GM23248 (cell line): ENCODE results near the gene SPTSSA. TPM values are rescaled to one million over a fixed set of nuclear protein-coding genes. Genes with fewer than 3 reads are reported as not detected.

ENCODE experiments used
- DNase-seq: peaks from one replicate; pipeline ENCODE4 v3.0.0-alpha.2; 2015
- H2AFZ ChIP-seq: fragments of 200-600 bp; sonication (generic); 2 replicates; pipeline ENCODE4 v1.6.1; 2016; ENCODE audit warnings: antibody characterized with exemption
- H3F3A ChIP-seq: fragments of 200-600 bp; sonication (generic); 2 replicates; pipeline ENCODE4 v1.6.1; 2016; ENCODE audit warnings: mild to moderate bottlenecking, antibody characterized with exemption, mixed run types; ENCODE audit not compliant: insufficient read depth
- H3K27ac ChIP-seq: fragments of 200-600 bp; sonication (generic); 2 replicates; pipeline ENCODE4 v1.5.1; 2016; ENCODE audit warnings: mild to moderate bottlenecking
- H3K27me3 ChIP-seq: fragments of 200-600 bp; sonication (generic); replicated peaks from 2 replicates; pipeline ENCODE4 v1.6.1; 2016; ENCODE audit warnings: mild to moderate bottlenecking; ENCODE audit not compliant: insufficient read depth
- H3K36me3 ChIP-seq: fragments of 200-600 bp; sonication (generic); 2 replicates; pipeline ENCODE4 v1.6.1; 2016; ENCODE audit warnings: low read depth, mild to moderate bottlenecking
- H3K4me1 ChIP-seq: fragments of 200-600 bp; sonication (generic); 2 replicates; pipeline ENCODE4 v1.6.1; 2016; ENCODE audit warnings: mild to moderate bottlenecking; ENCODE audit not compliant: insufficient read depth
- H3K4me2 ChIP-seq: fragments of 200-600 bp; sonication (generic); one replicate; pipeline ENCODE4 v1.6.1; 2016; ENCODE audit warnings: mild to moderate bottlenecking; ENCODE audit not compliant: unreplicated experiment
- H3K4me3 ChIP-seq: fragments of 200-600 bp; sonication (generic); 2 replicates; pipeline ENCODE4 v1.5.1; 2016; ENCODE audit warnings: mild to moderate bottlenecking
- H3K79me2 ChIP-seq: fragments of 200-600 bp; sonication (generic); 2 replicates; pipeline ENCODE4 v1.6.1; 2016; ENCODE audit warnings: mild to moderate bottlenecking; ENCODE audit not compliant: insufficient read depth
- H3K9ac ChIP-seq: fragments of 200-600 bp; sonication (generic); 2 replicates; pipeline ENCODE4 v1.6.1; 2016; ENCODE audit warnings: mild to moderate bottlenecking
- H3K9me2 ChIP-seq: fragments of 200-600 bp; sonication (generic); 2 replicates; pipeline ENCODE4 v1.6.1; 2016; ENCODE audit warnings: mixed run types, mild to moderate bottlenecking, moderate library complexity; ENCODE audit not compliant: insufficient read depth
- H3K9me3 ChIP-seq: fragments of 200-600 bp; sonication (generic); one replicate; pipeline ENCODE4 v1.6.1; 2017; ENCODE audit warnings: low read depth
- H4K20me1 ChIP-seq: fragments of 200-600 bp; sonication (generic); 2 replicates; pipeline ENCODE4 v1.6.0; 2016; ENCODE audit not compliant: insufficient read depth
- EZH2 ChIP-seq: fragments of 200-600 bp; sonication (generic); IDR thresholded peaks from 2 replicates; pipeline ENCODE4 v1.6.1; 2018; ENCODE audit warnings: antibody characterized with exemption, mild to moderate bottlenecking; ENCODE audit not compliant: insufficient read depth, poor library complexity, severe bottlenecking
- EZH2phosphoT487 ChIP-seq: fragments of 200-600 bp; sonication (generic); IDR thresholded peaks from 2 replicates; pipeline ENCODE4 v1.6.1; 2018; ENCODE audit warnings: antibody characterized with exemption, moderate library complexity, mild to moderate bottlenecking, low read depth; ENCODE audit not compliant: insufficient read depth
- WGBS, 2 experiments: methylation state at CpG; one replicate each; pipeline ENCODE4 v1.1.6; 2015 to 2017; ENCODE audit warnings: low lambda C conversion rate in 2 of 2, low coverage in 1 of 2; ENCODE audit errors: missing lambda C conversion rate in 2 of 2; 5-methylcytosine and 5-hydroxymethylcytosine counted together
- in situ Hi-C: fragments of 300-500 bp; cut with MboI; formaldehyde crosslinking; loops from 2 replicates; pipeline ENCODE4 v1.15.0; 2020
- polyA plus RNA-seq: library from polyadenylated mRNA; unstranded; fragments of >200 nt; fragmentation: Nextera tagmentation; extraction: Ambion mirVana; gene quantifications from 2 replicates; pipeline ENCODE4 v1.2.1, GENCODE V29; 2016
- total RNA-seq: library from RNA; depleted of rRNA; stranded (reverse); fragments of >200 nt; shearing (Covaris generic); gene quantifications from 2 replicates; pipeline ENCODE4 v1.2.3, GENCODE V29; 2014

The SPTSSA gene
- total and polyA plus RNA-seq, 2 experiments from 2014 or later = 13.5 to 19.0 TPM

DNA sequence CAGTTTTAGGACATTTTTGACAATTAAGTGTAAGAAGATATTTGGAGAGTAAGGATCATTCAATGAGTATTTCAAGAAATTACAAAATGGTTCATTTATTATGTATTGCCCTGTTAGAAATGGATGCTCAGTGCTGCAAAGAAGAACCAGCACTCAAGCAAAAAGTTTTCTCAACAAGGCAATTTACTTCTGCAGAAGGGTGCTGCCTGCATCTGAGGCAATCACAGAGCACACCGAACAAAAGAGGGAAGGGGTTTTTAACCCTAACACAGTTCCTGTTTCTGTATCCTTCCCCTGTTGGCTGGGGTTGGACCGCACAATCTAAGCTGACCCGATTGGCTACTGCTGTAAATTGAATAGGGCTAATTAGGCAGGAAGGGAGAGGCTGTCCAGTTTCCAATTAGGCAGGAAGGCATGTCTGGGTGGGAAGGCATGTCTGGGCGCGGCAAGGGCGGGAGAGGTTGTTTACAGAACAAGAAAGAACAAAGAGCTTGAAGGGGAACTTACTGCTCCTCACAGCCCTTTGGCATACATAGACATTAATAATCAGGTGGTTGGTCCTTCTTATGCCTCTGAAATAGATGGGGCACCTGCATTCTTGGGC is 41.4 kb downstream of the SPTSSA start:
- Histone ChIP-seq H3K4me1 (no peaks in the 10 kb centered on the region), H2AFZ (no peak overlapping the region), H3K36me3 (no peaks in the 10 kb centered on the region), H3K9me2 (no peaks in the 10 kb centered on the region), H4K20me1 (no peaks in the 10 kb centered on the region), H3K4me2 (no peak overlapping the region), H3K9me3 (no peaks in the 10 kb centered on the region), H3K27me3 (no peaks in the 10 kb centered on the region), H3K4me3 (no peak overlapping the region), H3K27ac (no peak overlapping the region), H3K79me2 (no peaks in the 10 kb centered on the region), H3K9ac (no peak overlapping the region), H3F3A (no peaks in the 10 kb centered on the region)
- 87 to 91% methylated on average over 6 of the region's 6 CpGs for WGBS, 2 experiments
- in situ Hi-C loops = no loop called here
- TF ChIP-seq EZH2phosphoT487 (no peak), EZH2 (no peak)
- no peak for DNase-seq

DNA sequence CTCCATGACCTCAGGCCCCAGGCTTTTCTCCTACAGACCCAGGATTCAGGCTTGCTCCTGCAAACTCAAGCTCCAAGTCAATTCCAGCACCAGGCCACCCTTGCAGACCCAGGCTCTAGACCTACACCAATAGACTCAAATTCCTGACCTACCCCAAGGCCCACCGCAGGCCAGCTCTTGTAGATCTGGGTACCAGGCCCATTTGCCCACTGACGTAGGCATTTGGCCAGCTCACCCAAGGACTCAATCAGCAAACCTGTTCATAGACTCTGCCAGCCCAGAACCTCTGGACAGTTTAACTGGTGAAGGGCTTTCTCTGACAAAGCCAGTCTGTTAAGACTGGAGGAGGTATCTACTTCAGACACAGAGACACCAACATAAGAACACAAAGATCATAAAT is 52.3 kb downstream of the SPTSSA start:
- H3K27ac ChIP-seq = no peak overlapping the region
- H3K27me3 ChIP-seq = no peaks in the 10 kb centered on the region
- no peaks in the 10 kb centered on the region for H3K9me3 ChIP-seq
- H2AFZ ChIP-seq = no peak overlapping the region
- in situ Hi-C loops = no loop called here
- no peak overlapping the region for H3K4me3 ChIP-seq
- no peaks in the 10 kb centered on the region for H3K4me1 ChIP-seq
- no peaks in the 10 kb centered on the region for H3F3A ChIP-seq
- H3K9ac ChIP-seq = no peak overlapping the region
- H3K36me3 ChIP-seq = no peaks in the 10 kb centered on the region
- no peak overlapping the region for H3K4me2 ChIP-seq
- TF ChIP-seq EZH2phosphoT487 (no peak), EZH2 (no peak)
- no peaks in the 10 kb centered on the region for H3K79me2 ChIP-seq
- H3K9me2 ChIP-seq = no peaks in the 10 kb centered on the region
- WGBS, 2 experiments = 31 to 50% methylated on average over 2 of the region's 2 CpGs
- no peak for DNase-seq
- H4K20me1 ChIP-seq = no peaks in the 10 kb centered on the region

DNA sequence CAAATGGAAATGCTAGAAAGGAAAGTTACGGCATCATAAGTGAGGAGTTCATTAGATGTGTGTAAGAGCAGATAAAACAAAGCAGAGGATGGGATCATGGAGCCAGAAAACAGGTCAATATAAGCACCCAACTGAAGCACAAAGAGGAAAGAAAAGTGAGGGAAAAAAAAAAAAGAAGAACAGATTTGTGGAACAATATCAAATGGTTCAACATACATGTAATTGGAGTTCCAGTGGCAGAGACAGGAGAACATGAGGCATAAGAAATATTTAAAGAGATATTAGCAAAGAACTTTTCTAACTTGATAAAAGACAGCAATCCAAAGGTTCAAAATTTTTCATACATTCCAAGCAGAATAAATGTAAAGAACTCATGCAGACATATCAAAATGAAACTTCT is 54.1 kb downstream of the SPTSSA start:
- Histone ChIP-seq H3F3A (no peaks in the 10 kb centered on the region), H2AFZ (no peak overlapping the region), H3K79me2 (no peaks in the 10 kb centered on the region), H4K20me1 (no peaks in the 10 kb centered on the region), H3K4me2 (no peak overlapping the region), H3K4me3 (no peak overlapping the region), H3K4me1 (no peaks in the 10 kb centered on the region), H3K9me2 (no peaks in the 10 kb centered on the region), H3K27ac (no peak overlapping the region), H3K36me3 (no peaks in the 10 kb centered on the region), H3K9me3 (no peaks in the 10 kb centered on the region), H3K27me3 (no peaks in the 10 kb centered on the region), H3K9ac (no peak overlapping the region)
- WGBS, 2 experiments = 50 to 53% methylated on average over 1 of the region's 1 CpG
- no peak for DNase-seq
- in situ Hi-C loops = no loop called here
- TF ChIP-seq EZH2 (no peak), EZH2phosphoT487 (no peak)

DNA sequence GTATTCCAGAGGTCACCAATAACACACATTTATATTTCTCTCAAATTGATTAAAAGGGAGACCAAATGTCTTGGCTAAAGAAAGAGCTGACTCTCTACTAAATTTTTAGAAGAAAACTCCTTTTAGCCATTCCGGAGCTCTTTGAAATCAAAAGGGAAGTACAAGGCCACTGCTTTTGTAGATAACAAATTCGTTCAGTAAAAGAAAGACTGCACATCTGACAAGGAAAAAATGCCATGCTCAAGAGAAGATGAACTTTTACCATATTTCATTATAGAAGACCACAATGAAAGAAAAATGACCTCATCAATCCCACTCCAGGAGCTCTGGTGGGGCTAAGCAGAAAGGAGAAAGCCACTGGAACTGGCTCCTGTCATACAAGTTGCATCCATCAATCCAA is 57.6 kb downstream of the SPTSSA start:
- H3K9me3 ChIP-seq = no peaks in the 10 kb centered on the region
- no peaks in the 10 kb centered on the region for H3K27me3 ChIP-seq
- no peak overlapping the region for H3K27ac ChIP-seq
- no peak for TF ChIP-seq EZH2phosphoT487
- TF ChIP-seq EZH2 = no peak
- H3K9ac ChIP-seq = no peak overlapping the region
- H3K4me1 ChIP-seq = no peaks in the 10 kb centered on the region
- H3K4me3 ChIP-seq = no peak overlapping the region
- in situ Hi-C loops = no loop called here
- H4K20me1 ChIP-seq = no peaks in the 10 kb centered on the region
- no peak overlapping the region for H2AFZ ChIP-seq
- no peaks in the 10 kb centered on the region for H3F3A ChIP-seq
- H3K36me3 ChIP-seq = no peaks in the 10 kb centered on the region
- WGBS, 2 experiments = 32 to 41% methylated on average over 2 of the region's 2 CpGs
- no peak for DNase-seq
- H3K4me2 ChIP-seq = no peak overlapping the region
- no peaks in the 10 kb centered on the region for H3K9me2 ChIP-seq
- H3K79me2 ChIP-seq = no peaks in the 10 kb centered on the region

DNA sequence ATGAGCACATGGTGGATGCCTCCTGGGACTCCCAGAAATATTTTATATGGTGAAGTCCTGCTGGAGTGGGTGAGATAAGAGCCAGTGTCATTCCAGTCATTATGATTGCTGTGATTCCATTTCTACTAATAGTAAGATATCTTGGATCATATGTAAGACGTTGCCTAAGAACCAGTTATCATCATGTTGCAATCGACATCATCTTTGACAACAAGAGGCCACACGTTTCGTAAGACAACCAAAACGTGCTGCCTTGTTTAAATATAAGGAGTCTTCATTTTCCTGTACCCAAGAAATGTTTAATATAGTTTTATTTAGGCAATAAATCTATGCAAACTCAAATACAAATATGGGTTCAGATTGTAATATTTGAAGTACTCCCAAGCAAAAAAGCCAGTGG is 58.4 kb downstream of the SPTSSA start:
- DNase-seq = no peak
- no peak overlapping the region for H3K9ac ChIP-seq
- no peak overlapping the region for H3K4me3 ChIP-seq
- H4K20me1 ChIP-seq = no peaks in the 10 kb centered on the region
- no peaks in the 10 kb centered on the region for H3K79me2 ChIP-seq
- no peaks in the 10 kb centered on the region for H3K36me3 ChIP-seq
- H2AFZ ChIP-seq = no peak overlapping the region
- no peaks in the 10 kb centered on the region for H3K4me1 ChIP-seq
- H3K27me3 ChIP-seq = no peaks in the 10 kb centered on the region
- in situ Hi-C loops = no loop called here
- no peak overlapping the region for H3K4me2 ChIP-seq
- TF ChIP-seq EZH2 (no peak), EZH2phosphoT487 (no peak)
- H3F3A ChIP-seq = no peaks in the 10 kb centered on the region
- H3K9me2 ChIP-seq = no peaks in the 10 kb centered on the region
- 48 to 49% methylated on average over 5 of the region's 5 CpGs for WGBS, 2 experiments
- H3K9me3 ChIP-seq = no peaks in the 10 kb centered on the region
- H3K27ac ChIP-seq = no peak overlapping the region
